Superior temporal gyrus (tissue), 1 donor: ENCODE measurements around the gene LOXL4.
"Not testable (repeated sequence)": the region's sequence is repeated elsewhere in the genome, so short reads cannot be mapped to it uniquely, and the experiment has no call there.

Experiments
- DNase-seq: peaks from one replicate; pipeline ENCODE4 v3.0.0-alpha.2; 2016; ENCODE audit errors: extremely low spot score

The LOXL4 gene

GRCh38 chr10:98244141-98244540, 23.9 kb downstream of the LOXL4 start:
- DNase-seq = no peak

DNA sequence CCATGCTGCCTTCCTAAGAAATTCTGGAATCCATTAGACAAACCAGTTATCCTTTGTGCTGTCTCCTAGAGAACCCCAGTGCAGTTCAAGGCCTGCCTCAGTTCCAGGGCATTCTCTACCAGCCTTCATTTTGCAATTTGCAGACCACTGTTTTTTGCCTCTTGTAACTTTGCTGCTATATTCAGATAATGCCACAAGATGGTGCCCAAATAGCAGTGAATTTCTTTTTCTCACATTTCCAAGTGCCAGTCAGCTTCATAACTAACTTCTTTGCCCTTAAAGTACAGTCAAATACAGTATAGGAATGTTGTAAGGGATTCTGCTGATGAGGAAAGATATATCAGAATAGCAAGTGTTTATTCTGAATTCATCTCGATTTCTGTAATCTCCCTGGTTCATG, 25.2 kb downstream of the LOXL4 start:
- DNase-seq = peak; percentile 75

- DNase-seq = no peak
Measured at GRCh38 chr10:98240524-98240923, 27.5 kb downstream of the LOXL4 start.

DNA sequence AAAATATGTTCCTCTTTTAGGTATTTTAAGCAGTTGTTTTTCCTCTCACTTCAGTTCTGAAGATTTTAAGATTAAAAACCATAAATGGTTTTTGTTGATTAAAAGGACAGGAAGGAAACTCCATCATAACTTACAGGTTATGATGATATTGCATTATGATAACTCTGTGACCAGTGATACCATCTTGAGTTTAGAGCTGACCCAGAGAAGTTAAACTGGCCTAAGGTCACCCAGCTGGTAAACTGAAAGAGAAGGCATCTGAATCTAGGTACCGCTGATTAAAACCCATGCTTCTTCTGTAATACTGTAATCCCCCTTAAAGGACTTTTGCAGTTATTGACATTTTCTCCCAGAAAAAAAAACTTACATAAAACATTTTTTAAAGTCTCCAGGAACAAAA, 29.6 kb downstream of the LOXL4 start:
- no peak for DNase-seq

GRCh38 chr10:98236862-98237261, 31.1 kb downstream of the LOXL4 start:
- DNase-seq = no peak

GRCh38 chr10:98235846-98236245, 32.1 kb downstream of the LOXL4 start:
- DNase-seq = no peak

DNA sequence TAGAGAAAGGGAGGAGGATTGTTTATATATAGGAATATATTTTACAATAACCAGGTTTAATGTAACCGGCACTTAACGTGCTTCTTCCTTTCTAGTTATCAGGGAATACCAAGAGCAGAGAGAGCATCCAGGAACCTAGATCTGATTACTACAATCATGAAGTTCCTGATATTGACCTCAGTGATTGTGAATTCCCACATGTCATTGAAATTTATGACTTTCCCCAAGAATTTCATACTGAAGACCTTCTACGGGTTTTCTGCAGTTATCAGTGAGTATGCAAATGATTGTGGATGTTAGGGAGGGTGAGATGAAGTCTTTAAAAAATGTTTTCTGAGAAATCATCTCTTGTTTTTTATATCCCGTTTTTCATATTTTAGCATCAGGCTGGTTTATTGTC, 36.6 kb downstream of the LOXL4 start:
- no peak for DNase-seq

DNA sequence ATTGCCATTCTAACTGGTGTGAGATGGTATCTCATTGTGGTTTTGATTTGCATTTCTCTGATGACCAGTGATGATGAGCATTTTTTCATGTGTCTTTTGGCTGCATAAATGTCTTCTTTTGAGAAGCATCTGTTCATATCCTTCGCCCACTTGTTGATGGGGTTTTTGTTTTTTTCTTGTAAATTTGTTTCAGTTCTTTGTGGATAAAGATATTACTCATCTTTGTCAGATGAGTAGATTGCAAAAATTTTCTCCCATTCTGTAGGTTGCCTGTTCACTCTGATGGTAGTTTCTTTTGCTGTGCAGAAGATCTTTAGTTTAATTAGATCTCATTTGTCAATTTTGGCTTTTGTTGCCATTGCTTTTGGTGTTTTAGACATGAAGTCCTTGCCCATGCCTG, 39.7 kb downstream of the LOXL4 start:
- not testable (repeated sequence) for DNase-seq

GRCh38 chr10:98227713-98228112, 40.3 kb downstream of the LOXL4 start:
- not testable (repeated sequence) for DNase-seq

DNA sequence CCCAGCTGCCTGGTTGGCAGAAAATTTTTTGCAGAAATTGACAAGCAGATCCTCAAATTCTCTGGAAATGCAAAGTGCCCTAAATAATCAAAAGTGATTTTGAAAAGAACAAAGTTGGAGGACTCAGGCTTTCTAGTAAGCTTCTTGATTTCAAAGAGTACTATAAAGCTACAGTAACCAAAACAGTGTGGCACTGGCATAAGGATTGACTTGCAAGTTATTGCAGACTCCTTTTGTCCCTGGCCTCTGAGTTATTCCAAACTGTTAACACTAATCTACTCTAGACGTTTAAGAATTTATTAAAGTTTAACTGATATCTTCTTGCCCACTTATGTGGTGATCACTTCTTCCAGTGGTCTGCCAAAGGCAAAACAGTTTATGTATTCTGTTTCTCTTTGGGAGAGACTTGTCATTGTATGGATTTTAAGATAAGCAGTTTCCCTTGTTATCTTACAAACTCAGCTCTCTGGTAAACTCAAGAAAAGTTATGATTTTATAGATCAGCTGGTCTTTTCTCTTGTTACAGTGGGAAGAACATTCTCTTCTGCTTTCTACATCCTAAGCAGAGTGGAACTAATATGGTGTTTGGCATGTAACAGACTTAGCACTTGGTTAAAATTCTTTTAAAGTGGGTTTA, 41.4 kb downstream of the LOXL4 start:
- DNase-seq = no peak

- no peak for DNase-seq
Measured at GRCh38 chr10:98224996-98225395, 43.0 kb downstream of the LOXL4 start.

GRCh38 chr10:98224509-98224908, 43.5 kb downstream of the LOXL4 start:
- DNase-seq = no peak

DNA sequence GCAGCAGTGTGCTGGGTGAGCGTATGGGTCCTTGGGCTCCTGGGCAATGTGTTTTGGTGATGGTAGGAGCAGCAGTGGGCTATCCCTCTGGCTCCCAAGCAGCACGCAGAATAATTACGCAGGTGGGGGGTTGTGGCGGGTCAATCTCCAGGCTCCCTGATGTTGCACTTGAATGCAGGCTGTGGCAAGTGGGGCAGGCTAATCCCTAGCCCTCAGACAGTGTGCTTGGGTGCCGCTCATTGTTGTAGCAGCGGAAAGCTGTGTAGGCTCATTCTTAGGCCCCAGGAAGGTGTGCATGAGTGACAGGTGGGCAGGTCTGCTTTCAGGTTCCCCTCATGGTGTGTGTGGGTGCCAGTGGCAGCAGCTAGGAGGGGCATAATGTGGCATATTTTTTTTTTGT, 44.1 kb downstream of the LOXL4 start:
- DNase-seq = no peak

GRCh38 chr10:98217801-98218200, 50.2 kb downstream of the LOXL4 start:
- no peak for DNase-seq

DNA sequence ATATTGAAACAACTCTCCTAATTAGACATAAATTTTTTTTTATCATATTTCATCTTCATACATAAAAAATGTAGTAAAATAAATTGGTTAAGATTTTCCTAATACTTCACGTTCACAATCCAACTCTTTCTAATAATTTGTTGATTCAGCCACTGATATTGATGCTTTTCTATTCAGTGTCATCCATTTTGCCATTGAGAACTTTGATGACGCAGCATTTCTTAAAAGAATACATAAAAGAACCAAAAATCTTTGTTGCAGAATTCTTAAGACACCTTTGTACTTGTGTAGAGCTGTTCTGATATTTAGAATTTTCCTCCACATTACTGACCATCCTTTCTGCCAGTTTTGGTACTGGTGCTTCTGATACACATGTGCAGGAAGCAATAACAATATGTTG, 52.6 kb downstream of the LOXL4 start:
- no peak for DNase-seq

DNA sequence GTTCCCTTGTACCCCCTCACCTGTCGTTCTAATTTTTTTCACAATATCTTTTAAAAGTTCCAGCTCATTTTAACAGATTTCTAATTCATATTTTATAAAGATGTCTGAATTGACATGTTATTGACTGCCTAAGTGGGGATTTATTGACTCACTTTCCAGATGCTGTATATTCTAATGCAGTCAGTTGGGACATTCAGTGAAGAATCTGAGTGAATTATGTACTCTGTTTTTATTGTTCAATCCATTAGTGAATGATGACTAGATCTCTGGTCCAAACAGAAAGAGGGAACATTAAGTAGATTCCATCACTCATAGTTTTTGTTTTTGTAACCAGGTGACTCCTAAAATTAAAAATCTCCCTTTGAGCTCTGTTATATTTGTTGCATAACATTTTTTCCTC, 54.3 kb downstream of the LOXL4 start:
- no peak for DNase-seq

GRCh38 chr10:98212196-98212595, 55.8 kb downstream of the LOXL4 start:
- no peak for DNase-seq

- no peak for DNase-seq
Measured at GRCh38 chr10:98209441-98209840, 58.6 kb downstream of the LOXL4 start.

GRCh38 chr10:98208925-98209324, 59.1 kb downstream of the LOXL4 start:
- no peak for DNase-seq

GRCh38 chr10:98205351-98205750, 62.6 kb downstream of the LOXL4 start:
- DNase-seq = no peak

GRCh38 chr10:98202378-98202777, 65.6 kb downstream of the LOXL4 start:
- DNase-seq = no peak

GRCh38 chr10:98201760-98202159, 66.2 kb downstream of the LOXL4 start:
- no peak for DNase-seq
